Heart left ventricle (tissue), 13 donors: ENCODE results near the gene CEACAM21.

Experiments used
- POLR2A ChIP-seq, 2 donors: fragments of 450-650 bp; IDR thresholded peaks; one replicate each; pipeline ENCODE4 v1.6.1; 2017; ENCODE audit warnings: antibody characterized with exemption in 2 of 2, mild to moderate bottlenecking in 2 of 2, moderate library complexity in 2 of 2
- TF ChIP-seq, protein P1 (sequence below), 12 donors: fragments of 200-600 bp; sonication (generic) in 4 of 12; IDR thresholded peaks; one replicate each; pipeline versions ENCODE4 v1.5.0 to v1.8.0; 2018 to 2022; ENCODE audit warnings: antibody characterized with exemption in 12 of 12, mild to moderate bottlenecking in 5 of 12
- donor health status: ischemic (EF 13 %, LVEDD 7.1; RV severe dilation, severe dysfunction).
- donor health status: DM: no; HTN: yes; CAD: no.
- donor health status: DM: no; HTN: no; CAD: no.
- donor health status: ischemic (EF 25% LVEDD 6.9; RV normal size, moderate dysfunction).
- donor health status: ischemic (EF 25% LVEDD 5.7; RV mildly dilated, moderate dysfunction).
- donor health status: ischemic (EF 35%, LVEDD 5.7; RV mildly dilated, moderate dysfunction).
- donor health status: nonischemic (EF 11% LVEDD 7.7; RV severe dilation, severe dysfunction).
- donor health status: DM: yes; HTN: yes; CAD: no.
- donor health status: PGD.
- donor health status: ischemic (EF 29% LVEDD 5.4; RV normal size, mild dysfunction).
- donor health status: nonischemic (EF 23%, LVEDD 6.1; RV moderate dilation, normal function).

DNA sequence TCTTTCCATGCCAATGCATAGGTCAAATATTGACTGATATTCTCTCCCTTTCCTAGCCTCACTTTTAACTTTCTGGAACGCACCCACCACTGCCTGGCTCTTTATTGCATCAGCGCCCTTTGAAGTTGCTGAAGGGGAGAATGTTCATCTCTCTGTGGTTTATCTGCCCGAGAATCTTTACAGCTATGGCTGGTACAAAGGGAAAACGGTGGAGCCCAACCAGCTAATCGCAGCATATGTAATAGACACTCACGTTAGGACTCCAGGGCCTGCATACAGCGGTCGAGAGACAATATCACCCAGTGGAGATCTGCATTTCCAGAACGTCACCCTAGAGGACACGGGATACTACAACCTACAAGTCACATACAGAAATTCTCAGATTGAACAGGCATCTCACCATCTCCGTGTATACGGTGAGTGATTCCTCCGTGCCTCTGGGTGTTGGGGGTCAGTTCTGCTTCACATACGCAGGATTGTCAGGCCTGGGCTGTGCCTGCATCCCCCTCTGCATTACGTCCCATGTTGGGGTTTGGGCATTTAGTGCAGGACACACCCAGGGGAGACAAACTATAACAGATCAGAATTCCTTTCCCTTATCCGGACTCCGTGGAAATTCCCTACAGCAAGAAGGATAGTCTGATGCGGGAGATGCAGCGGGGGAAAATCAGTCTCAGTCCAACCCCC lies 1.3 kb downstream of the CEACAM21 start:
- TF ChIP-seq, protein P1, sequence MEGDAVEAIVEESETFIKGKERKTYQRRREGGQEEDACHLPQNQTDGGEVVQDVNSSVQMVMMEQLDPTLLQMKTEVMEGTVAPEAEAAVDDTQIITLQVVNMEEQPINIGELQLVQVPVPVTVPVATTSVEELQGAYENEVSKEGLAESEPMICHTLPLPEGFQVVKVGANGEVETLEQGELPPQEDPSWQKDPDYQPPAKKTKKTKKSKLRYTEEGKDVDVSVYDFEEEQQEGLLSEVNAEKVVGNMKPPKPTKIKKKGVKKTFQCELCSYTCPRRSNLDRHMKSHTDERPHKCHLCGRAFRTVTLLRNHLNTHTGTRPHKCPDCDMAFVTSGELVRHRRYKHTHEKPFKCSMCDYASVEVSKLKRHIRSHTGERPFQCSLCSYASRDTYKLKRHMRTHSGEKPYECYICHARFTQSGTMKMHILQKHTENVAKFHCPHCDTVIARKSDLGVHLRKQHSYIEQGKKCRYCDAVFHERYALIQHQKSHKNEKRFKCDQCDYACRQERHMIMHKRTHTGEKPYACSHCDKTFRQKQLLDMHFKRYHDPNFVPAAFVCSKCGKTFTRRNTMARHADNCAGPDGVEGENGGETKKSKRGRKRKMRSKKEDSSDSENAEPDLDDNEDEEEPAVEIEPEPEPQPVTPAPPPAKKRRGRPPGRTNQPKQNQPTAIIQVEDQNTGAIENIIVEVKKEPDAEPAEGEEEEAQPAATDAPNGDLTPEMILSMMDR (IDR thresholded peaks at IDR 0.05), result no peak
- TF ChIP-seq POLR2A (IDR thresholded peaks at IDR 0.05), result no peak
